ENCODE data around the gene ANKRD60. TPM values are rescaled to one million over a fixed set of nuclear protein-coding genes. Genes with fewer than 3 reads are reported as not detected.

Gene ANKRD60
- total and polyA plus RNA-seq, 8 donors = not detected

DNA sequence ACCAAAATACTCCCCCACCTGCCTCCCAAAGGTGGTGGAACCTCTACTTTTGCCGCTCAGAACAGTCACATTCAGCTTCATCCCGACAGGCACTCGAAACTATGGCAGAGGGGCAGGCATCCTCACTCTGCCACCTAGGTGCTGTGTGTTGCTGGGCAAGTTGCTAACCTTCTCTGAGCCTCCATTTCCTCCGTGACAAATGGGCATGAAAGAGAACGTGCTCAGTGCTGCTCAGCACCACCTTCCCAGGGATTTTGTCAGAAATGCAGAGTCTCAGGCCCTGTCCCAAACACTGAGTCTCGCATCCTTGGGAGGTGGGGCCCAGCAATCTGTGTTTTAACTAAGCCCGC is 18.1 kb downstream of the ANKRD60 start:
- FAIRE-seq (no peak), ATAC-seq (no peak), DNase-seq (no peak)
- H3K27ac ChIP-seq = no peak overlapping the region
- TF ChIP-seq, protein P1, sequence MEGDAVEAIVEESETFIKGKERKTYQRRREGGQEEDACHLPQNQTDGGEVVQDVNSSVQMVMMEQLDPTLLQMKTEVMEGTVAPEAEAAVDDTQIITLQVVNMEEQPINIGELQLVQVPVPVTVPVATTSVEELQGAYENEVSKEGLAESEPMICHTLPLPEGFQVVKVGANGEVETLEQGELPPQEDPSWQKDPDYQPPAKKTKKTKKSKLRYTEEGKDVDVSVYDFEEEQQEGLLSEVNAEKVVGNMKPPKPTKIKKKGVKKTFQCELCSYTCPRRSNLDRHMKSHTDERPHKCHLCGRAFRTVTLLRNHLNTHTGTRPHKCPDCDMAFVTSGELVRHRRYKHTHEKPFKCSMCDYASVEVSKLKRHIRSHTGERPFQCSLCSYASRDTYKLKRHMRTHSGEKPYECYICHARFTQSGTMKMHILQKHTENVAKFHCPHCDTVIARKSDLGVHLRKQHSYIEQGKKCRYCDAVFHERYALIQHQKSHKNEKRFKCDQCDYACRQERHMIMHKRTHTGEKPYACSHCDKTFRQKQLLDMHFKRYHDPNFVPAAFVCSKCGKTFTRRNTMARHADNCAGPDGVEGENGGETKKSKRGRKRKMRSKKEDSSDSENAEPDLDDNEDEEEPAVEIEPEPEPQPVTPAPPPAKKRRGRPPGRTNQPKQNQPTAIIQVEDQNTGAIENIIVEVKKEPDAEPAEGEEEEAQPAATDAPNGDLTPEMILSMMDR (IDR thresholded peaks at IDR 0.05) = no peak
- no peak overlapping the region for H3K4me3 ChIP-seq
- H3K9me3 ChIP-seq = no peaks in the 10 kb centered on the region
- no peaks in the 10 kb centered on the region for H3K27me3 ChIP-seq
- H3K36me3 ChIP-seq = no peaks in the 10 kb centered on the region
- intact Hi-C loops (cut with DNase I) = loop anchor here (5.0 to 10.0 kb wide), 3 partner anchors 613 to 698 kb away; partner anchors contain the start of gene CTCFL (in 2 of the 3)
- H3K4me1 ChIP-seq = no peaks in the 10 kb centered on the region
- 65 to 72% methylated on average over 7 of the region's 7 CpGs for WGBS, 2 donors

DNA sequence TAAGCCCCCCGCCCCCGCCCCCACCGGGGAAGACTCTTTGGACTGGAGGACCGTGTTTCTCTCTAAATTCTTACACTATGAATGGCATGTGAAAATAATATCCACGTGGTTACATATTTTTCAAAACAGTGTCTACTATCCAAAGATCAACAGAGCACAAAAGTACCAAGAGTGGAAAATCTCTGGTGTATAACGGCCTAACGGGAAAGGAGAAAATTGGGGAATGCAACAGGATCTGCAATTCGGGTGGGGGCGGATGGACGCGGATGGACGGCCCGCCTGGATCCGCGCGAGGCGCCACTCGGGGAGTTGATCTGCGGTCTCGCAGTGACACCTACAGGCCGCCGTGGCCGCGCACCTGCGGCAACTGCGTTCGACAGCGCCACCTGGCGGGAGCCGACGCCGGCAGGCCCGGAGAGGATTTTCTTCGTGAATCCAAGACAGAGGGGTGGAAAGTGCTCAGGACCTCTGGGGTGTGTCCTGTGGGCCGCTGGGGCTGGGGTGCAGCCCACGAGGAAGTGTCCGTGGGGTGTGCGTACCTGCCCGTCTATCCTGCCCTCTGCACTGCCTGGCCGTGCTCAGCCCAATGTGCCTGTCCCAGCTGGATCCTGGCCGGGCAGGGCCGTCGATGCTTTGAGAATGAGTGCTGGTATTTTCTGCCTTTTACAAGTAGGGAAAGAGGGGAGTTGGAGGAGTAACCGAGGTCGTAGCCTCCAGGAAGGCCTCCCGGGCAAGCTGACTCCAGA is 18.6 kb downstream of the ANKRD60 start:
- ATAC-seq = peak; percentile 88 to 99 (median 95)
- TF ChIP-seq, protein P1 (IDR thresholded peaks at IDR 0.05) = peak; percentile 100
- 5 to 7% methylated on average over 42 to 46 of the region's 46 CpGs for WGBS, 2 donors
- Histone ChIP-seq H3K36me3 (no peaks in the 10 kb centered on the region), H3K4me3 (no peak overlapping the region), H3K4me1 (no peaks in the 10 kb centered on the region), H3K27ac (no peak overlapping the region), H3K9me3 (no peaks in the 10 kb centered on the region), H3K27me3 (no peaks in the 10 kb centered on the region)
- intact Hi-C loops (cut with DNase I) = loop anchor here (5.0 to 10.0 kb wide), 3 partner anchors 613 to 698 kb away; partner anchors contain the start of gene CTCFL (in 2 of the 3)
- DNase-seq = peak; percentile 60 to 99 (median 86)
- no peak for FAIRE-seq

DNA sequence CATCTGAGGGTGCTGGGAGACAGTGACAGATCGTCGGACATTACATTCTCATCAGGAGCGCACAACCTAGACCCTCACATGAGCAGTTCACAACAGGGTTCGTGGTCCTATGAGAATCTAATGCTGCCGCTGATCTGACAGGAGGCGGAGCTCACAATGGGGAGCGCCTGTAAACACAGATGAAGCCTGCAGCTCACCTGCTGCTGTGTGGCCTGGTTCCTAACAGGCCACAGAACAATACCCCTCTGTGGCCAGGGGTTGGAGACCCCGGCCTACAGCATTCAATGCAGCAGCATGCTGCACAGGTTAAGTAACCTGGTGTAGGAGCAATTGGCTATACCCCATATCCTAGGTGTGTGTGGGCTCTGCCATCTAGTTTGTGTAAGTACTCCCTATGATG is 19.5 kb downstream of the ANKRD60 start:
- no peak overlapping the region for H3K4me3 ChIP-seq
- H3K27ac ChIP-seq = no peak overlapping the region
- TF ChIP-seq, protein P1 (IDR thresholded peaks at IDR 0.05) = no peak
- WGBS, 2 donors = 55 to 65% methylated on average over 8 of the region's 8 CpGs
- intact Hi-C loops (cut with DNase I) = loop anchor here in 1 of 3 donors (5.0 kb wide), 1 partner anchor 612 kb away; no protein-coding TSS in a partner anchor
- H3K27me3 ChIP-seq = no peaks in the 10 kb centered on the region
- ATAC-seq (peak in 2 of 4 donors; percentile 11 to 24), FAIRE-seq (no peak), DNase-seq (no peak)
- H3K4me1 ChIP-seq = no peaks in the 10 kb centered on the region
- H3K9me3 ChIP-seq = no peaks in the 10 kb centered on the region
- no peaks in the 10 kb centered on the region for H3K36me3 ChIP-seq

DNA sequence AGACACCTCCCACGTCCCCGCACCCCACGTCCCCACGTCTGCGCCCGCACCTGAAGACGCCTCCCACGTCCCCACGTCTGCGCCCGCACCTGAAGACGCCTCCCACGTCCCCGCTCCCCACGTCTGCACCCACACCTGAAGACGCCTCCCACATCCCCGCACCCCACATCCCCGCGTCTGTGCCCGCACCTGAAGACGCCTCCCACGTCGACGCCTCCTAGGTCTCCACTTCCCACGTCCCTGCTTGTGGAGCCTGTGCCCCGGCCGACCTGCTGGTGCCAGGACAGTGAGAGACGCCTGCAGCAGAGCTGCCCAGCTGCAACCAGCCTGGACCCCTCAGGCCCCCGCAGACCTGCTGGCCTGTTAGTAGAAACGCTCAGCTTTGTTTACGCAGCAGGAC is 22.6 kb downstream of the ANKRD60 start:
- no peaks in the 10 kb centered on the region for H3K36me3 ChIP-seq
- no peaks in the 10 kb centered on the region for H3K4me1 ChIP-seq
- H3K4me3 ChIP-seq = no peak overlapping the region
- intact Hi-C loops (cut with DNase I) = loop anchor here in 1 of 3 donors (5.0 kb wide), 1 partner anchor 609 kb away; no protein-coding TSS in a partner anchor
- no peak for FAIRE-seq
- no peaks in the 10 kb centered on the region for H3K9me3 ChIP-seq
- TF ChIP-seq, protein P1 (IDR thresholded peaks at IDR 0.05) = no peak
- 65 to 76% methylated on average over 31 of the region's 31 CpGs for WGBS, 2 donors
- ATAC-seq = no peak
- H3K27ac ChIP-seq = no peak overlapping the region
- no peaks in the 10 kb centered on the region for H3K27me3 ChIP-seq
- DNase-seq = peak in 1 of 6 donors; percentile 54

DNA sequence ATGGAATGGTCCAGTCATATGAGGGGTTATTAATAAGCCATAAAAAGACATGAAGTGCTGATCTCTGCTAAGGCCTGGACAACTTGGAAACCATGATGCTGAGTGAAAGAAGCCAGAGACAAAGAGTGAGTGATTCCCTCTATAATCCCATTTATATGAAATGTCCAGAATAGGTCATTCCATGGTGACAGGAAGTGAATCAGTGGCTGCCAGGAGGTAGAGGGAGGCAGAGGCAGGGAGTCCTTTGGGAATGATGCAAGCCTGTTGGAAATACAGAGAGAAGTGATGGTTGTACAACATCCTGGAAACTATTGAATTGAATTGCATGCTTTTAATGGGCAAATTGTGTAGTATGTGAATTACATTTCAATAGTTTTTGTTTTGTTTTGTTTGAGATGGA is 26.4 kb downstream of the ANKRD60 start:
- no peak for DNase-seq
- no peak for FAIRE-seq
- intact Hi-C loops (cut with DNase I) = no loop called here
- no peaks in the 10 kb centered on the region for H3K36me3 ChIP-seq
- H3K4me1 ChIP-seq = no peaks in the 10 kb centered on the region
- H3K4me3 ChIP-seq = no peak overlapping the region
- ATAC-seq = no peak
- no peaks in the 10 kb centered on the region for H3K27me3 ChIP-seq
- H3K9me3 ChIP-seq = no peaks in the 10 kb centered on the region
- no peak overlapping the region for H3K27ac ChIP-seq
- TF ChIP-seq, protein P1 (IDR thresholded peaks at IDR 0.05) = no peak
